Adrenal gland (tissue), 12 donors: ENCODE results near the gene RASSF8. TPM values are rescaled to one million over a fixed set of nuclear protein-coding genes. Genes with fewer than 3 reads are reported as not detected.

ENCODE experiments used
- DNase-seq, 7 donors: peaks; one replicate each; pipeline ENCODE4 v3.0.0-alpha.2; 2019 to 2020
- H3K27ac ChIP-seq, 5 donors: fragments of 200-600 bp; sonication (generic) in 4 of 5; 1 replicate in 3 of 5; 2 replicates in 2 of 5; pipeline versions ENCODE4 v1.5.1 to v1.8.0; 2016 to 2020; ENCODE audit warnings: mild to moderate bottlenecking in 1 of 5
- H3K27me3 ChIP-seq: fragments of 200-600 bp; 2 replicates; pipeline ENCODE4 v1.8.0; 2021
- H3K36me3 ChIP-seq, 2 donors: fragments of 200-600 bp; replicated peaks in 1 of 2; 1 replicate in 1 of 2; 2 replicates in 1 of 2; pipeline versions ENCODE4 v1.5.1 to v1.8.0; 2018 to 2022
- H3K4me1 ChIP-seq, 2 donors: fragments of 200-600 bp; replicated peaks in 1 of 2; 1 replicate in 1 of 2; 2 replicates in 1 of 2; pipeline versions ENCODE4 v1.5.1 to v1.8.0; 2018 to 2021
- H3K4me3 ChIP-seq, 4 donors: fragments of 200-600 bp; sonication (generic) in 3 of 4; one replicate each; pipeline ENCODE4 v1.5.1; 2016 to 2018
- H3K9me3 ChIP-seq, 3 donors: fragments of 200-600 bp; sonication (generic) in 1 of 3; replicated peaks in 1 of 3; 1 replicate in 2 of 3; 2 replicates in 1 of 3; pipeline versions ENCODE4 v1.5.1 to v1.8.0; 2016 to 2021
- POLR2A ChIP-seq, 2 donors: fragments of 450-650 bp; IDR thresholded peaks; one replicate each; pipeline ENCODE4 v1.6.1; 2017; ENCODE audit warnings: antibody characterized with exemption in 2 of 2, mild to moderate bottlenecking in 2 of 2, moderate library complexity in 1 of 2
- WGBS, 4 donors: extraction: QIAGEN DNeasy Blood & Tissue Kit in 2 of 4; methylation state at CpG; one replicate each; pipeline versions ENCODE4 v1.1.5 to v1.1.7; 2013 to 2017; 5-methylcytosine and 5-hydroxymethylcytosine counted together
- intact Hi-C, 2 donors: fragments of 100-400 bp; cut with DNase I; formaldehyde crosslinking; loops; one replicate each; pipeline versions ENCODE4 v1.14.1 to v1.15.0; 2022 to 2023
- polyA plus RNA-seq, 3 donors: library from polyadenylated mRNA; stranded (reverse); fragments of 200-250 nt in 2 of 3; fragments of 350-450 nt in 1 of 3; fragmentation: Illumina TruSeq in 1 of 3; extraction: RNeasy Lipid Tissue Mini Kit (QIAGEN cat#74804) in 1 of 3; gene quantifications; one replicate each; pipeline ENCODE4 v1.2.3, GENCODE V29; 2013 to 2014
- total RNA-seq, 9 donors: library from RNA; depleted of rRNA in 4 of 9; stranded (reverse); fragments of >200 nt in 4 of 9; fragments of 120-200 nt in 1 of 9; fragmentation: NEBNext Ultra II Directional in 1 of 9; extraction: Animal tissue kit (Norgen Biotek cat#: 25700) in 1 of 9; gene quantifications; one replicate each; pipeline versions ENCODE4 v1.1.0 to v1.2.4, GENCODE V29; 2013 to 2023
- TF ChIP-seq, protein P1 (sequence below), 6 experiments: fragments of 450-650 bp in 4 of 6; fragments of 200-600 bp in 2 of 6; sonication (generic) in 1 of 6; IDR thresholded peaks; 1 replicate in 5 of 6; 2 replicates in 1 of 6; pipeline versions ENCODE4 v1.5.1 to v1.8.0; 2016 to 2021; ENCODE audit warnings: antibody characterized with exemption in 6 of 6, mild to moderate bottlenecking in 2 of 6, moderate library complexity in 1 of 6
- donor health status: healthy with polysubstance abuse.
- donor health status: Bipolar disorder and iron deficiency.
- donor health status: DM: yes; HTN: yes; CAD: no.
- donor health status: DM: no; HTN: no; CAD: no.
- donor health status: DM: no; HTN: no; CAD: no.
- donor health status: DM: yes; HTN: yes; CAD: no.

The RASSF8 gene
- total and polyA plus RNA-seq, 12 donors = 6.5 to 85.7 (median 43.9) TPM

DNA sequence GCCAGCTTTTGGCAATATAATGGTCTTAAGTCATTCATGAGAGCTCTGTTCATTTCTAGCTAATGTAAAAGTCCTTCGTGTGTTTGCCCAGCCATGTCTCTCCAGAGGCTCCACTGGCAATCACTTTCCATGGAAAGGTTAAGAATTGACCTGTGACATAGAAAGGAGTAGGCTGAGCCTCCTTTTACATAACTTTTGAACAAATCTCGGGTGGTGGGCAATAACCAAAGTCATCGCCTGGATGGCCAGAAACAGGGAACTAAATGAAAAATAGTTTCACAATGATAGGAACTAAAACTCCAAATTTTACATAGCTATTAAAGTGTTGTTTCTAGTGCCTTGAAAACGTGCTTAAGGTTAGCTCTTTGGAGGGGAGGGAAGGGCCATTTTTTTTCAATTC, 159.8 kb downstream of the RASSF8 start:
- 70 to 78% (median 75%) methylated on average over 4 of the region's 4 CpGs for WGBS, 4 donors
- intact Hi-C loops = no loop called here

DNA sequence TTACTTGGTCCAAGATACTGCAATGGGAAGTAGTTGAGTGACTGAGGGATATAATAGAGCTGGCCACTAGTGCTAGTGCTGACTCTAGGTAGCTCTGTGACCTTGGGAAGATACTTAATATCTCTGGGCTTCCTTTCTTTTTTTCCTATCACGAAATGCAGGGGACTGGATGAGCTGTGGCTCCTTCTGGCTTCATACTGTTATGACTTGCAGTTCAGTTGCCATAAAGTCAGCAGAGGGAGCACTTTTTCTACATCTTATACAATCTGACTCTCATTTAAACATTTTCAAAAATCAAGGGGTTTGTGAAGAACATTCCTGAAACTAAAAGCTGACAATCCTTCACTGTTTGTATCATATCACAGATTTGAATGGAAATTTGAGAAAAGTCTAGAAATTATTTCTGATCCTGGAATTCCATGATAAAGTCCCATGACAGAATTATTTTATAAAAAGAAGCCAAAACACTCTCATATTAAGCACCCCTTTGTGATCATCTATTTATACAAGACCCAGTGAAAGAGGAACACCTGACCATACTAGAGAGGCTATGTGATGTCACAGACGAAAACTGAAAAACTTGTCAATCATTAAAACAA, 161.0 kb downstream of the RASSF8 start:
- H3K9me3 ChIP-seq = no peaks in the 10 kb centered on the region
- TF ChIP-seq, protein P1, sequence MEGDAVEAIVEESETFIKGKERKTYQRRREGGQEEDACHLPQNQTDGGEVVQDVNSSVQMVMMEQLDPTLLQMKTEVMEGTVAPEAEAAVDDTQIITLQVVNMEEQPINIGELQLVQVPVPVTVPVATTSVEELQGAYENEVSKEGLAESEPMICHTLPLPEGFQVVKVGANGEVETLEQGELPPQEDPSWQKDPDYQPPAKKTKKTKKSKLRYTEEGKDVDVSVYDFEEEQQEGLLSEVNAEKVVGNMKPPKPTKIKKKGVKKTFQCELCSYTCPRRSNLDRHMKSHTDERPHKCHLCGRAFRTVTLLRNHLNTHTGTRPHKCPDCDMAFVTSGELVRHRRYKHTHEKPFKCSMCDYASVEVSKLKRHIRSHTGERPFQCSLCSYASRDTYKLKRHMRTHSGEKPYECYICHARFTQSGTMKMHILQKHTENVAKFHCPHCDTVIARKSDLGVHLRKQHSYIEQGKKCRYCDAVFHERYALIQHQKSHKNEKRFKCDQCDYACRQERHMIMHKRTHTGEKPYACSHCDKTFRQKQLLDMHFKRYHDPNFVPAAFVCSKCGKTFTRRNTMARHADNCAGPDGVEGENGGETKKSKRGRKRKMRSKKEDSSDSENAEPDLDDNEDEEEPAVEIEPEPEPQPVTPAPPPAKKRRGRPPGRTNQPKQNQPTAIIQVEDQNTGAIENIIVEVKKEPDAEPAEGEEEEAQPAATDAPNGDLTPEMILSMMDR (IDR thresholded peaks at IDR 0.05) = peak; percentile 31 to 72 (median 50)
- peak in 1 of 2 donors; percentile 49 for TF ChIP-seq POLR2A (IDR thresholded peaks at IDR 0.05)
- H3K27ac ChIP-seq = peak overlapping the region in 1 of 5 donors; percentile 94
- no peak overlapping the region for H3K4me3 ChIP-seq
- H3K4me1 ChIP-seq = peaks cover 4 to 22% of the 10 kb centered on the region in 2 donors
- WGBS, 4 donors = 14 to 27% (median 22%) methylated on average over 2 of the region's 2 CpGs
- H3K36me3 ChIP-seq = no peaks in the 10 kb centered on the region
- no peaks in the 10 kb centered on the region for H3K27me3 ChIP-seq
- intact Hi-C loops = no loop called here
- DNase-seq = peak in 3 of 7 donors; percentile 35 to 39 (median 39)

More for the DNA sequence above, 159.8 kb downstream of the RASSF8 start:
- H3K4me3 ChIP-seq = no peak overlapping the region
- TF ChIP-seq, protein P1 (IDR thresholded peaks at IDR 0.05) = no peak
- no peak for TF ChIP-seq POLR2A (IDR thresholded peaks at IDR 0.05)
- H3K9me3 ChIP-seq = no peaks in the 10 kb centered on the region
- no peaks in the 10 kb centered on the region for H3K36me3 ChIP-seq
- no peak overlapping the region for H3K27ac ChIP-seq
- H3K27me3 ChIP-seq = no peaks in the 10 kb centered on the region
- DNase-seq = no peak
- peaks cover 0 to 23% of the 10 kb centered on the region in 2 donors for H3K4me1 ChIP-seq

DNA sequence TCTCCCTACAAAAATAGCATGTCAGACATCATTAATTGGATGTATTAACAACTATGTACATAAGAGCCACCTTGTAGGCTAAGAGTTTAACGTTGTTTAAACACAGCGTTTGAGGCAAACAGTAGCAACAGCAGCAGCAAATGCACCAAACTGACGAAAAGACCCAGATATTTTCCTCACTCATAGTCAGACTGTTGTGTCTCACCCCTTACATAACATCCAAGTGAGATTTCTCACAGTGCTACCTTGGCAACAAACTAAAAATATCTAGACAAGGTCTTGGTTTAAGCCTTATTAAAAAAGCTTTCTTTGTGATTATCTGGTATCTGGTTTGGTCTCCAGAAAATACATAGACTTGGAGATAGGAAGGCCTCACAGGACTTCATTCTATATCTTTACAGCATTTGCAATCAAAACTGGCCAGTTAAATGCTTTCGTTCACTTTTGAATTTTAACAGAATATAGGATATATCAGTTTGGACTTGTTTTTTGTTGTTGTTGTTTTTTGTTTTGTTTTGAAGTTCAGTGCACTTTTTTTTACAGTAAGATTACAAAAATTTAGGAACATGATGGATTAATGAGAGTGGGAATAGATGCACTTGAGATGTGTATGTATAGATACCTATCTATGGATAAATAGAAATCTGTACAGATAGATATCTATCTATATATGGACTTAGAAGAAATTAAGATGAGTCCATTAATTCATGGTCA, 162.2 kb downstream of the RASSF8 start:
- 57 to 67% (median 63%) methylated on average over 4 of the region's 4 CpGs for WGBS, 4 donors
- no peak for DNase-seq

More for the DNA sequence above, 162.2 kb downstream of the RASSF8 start:
- Histone ChIP-seq H3K4me3 (no peak overlapping the region), H3K4me1 (peaks cover 4 to 16% of the 10 kb centered on the region in 2 donors), H3K27me3 (no peaks in the 10 kb centered on the region), H3K27ac (peak overlapping the region in 4 of 5 donors; percentile 4 to 97 (median 69)), H3K9me3 (no peaks in the 10 kb centered on the region), H3K36me3 (no peaks in the 10 kb centered on the region)
- TF ChIP-seq, protein P1 (IDR thresholded peaks at IDR 0.05) = no peak
- TF ChIP-seq POLR2A (IDR thresholded peaks at IDR 0.05) = peak in 1 of 2 donors; percentile 22
- intact Hi-C loops = loop anchor here in 1 of 2 donors (10.0 kb wide), 1 partner anchor 154 kb away; no protein-coding TSS in a partner anchor
